Esophagus mucosa (tissue), 1 donor: ENCODE data around the gene UFSP1. TPM values are rescaled to one million over a fixed set of nuclear protein-coding genes. Genes with fewer than 3 reads are reported as not detected.
"Not testable (repeated sequence)": the region's sequence is repeated elsewhere in the genome, so short reads cannot be mapped to it uniquely, and the experiment has no call there.

ENCODE experiments used
- ATAC-seq: fragments of 200-7000 bp; cut with Tn5 transposase; one replicate; pipeline ENCODE4 v1.9.1; 2020
- total RNA-seq: library from RNA; stranded (reverse); gene quantifications from one replicate; pipeline ENCODE4 v1.2.4, GENCODE V29; 2023
- donor health status: DM: yes; HTN: yes; CAD: no.

Gene UFSP1
- 2.1 TPM for total RNA-seq

GRCh38 chr7:100888988-100889750 lies at the start of gene UFSP1:
Gene UFSP1, minus strand, starts transcription at chr7:100889715. Its CDS starts 444 bp downstream, at chr7:100889271.
- peak; percentile 46 for ATAC-seq

- not testable (repeated sequence) for ATAC-seq
These were observed 46.7 kb upstream of the UFSP1 start for GRCh38 chr7:100936167-100936566.

- not testable (repeated sequence) for ATAC-seq
These were observed 45.9 kb upstream of the UFSP1 start for GRCh38 chr7:100935381-100935780.

- ATAC-seq: no peak
These were observed 44.2 kb upstream of the UFSP1 start for GRCh38 chr7:100933734-100934133.

- ATAC-seq: no peak
These were observed 40.3 kb upstream of the UFSP1 start for GRCh38 chr7:100929808-100930174.

- not testable (repeated sequence) for ATAC-seq
These were observed 34.1 kb upstream of the UFSP1 start for GRCh38 chr7:100923616-100924015.

GRCh38 chr7:100921039-100921438 lies 31.5 kb upstream of the UFSP1 start:
- ATAC-seq: no peak

- ATAC-seq: not testable (repeated sequence)
These were observed 30.4 kb upstream of the UFSP1 start for GRCh38 chr7:100919779-100920437.

- not testable (repeated sequence) for ATAC-seq
These were observed 29.8 kb upstream of the UFSP1 start for GRCh38 chr7:100919335-100919734.

- no peak for ATAC-seq
These were observed 25.4 kb upstream of the UFSP1 start for GRCh38 chr7:100914879-100915447.

- no peak for ATAC-seq
These were observed 24.8 kb upstream of the UFSP1 start for GRCh38 chr7:100914208-100914878.

GRCh38 chr7:100911484-100911883 lies 22.0 kb upstream of the UFSP1 start:
- ATAC-seq: no peak

GRCh38 chr7:100910443-100910842 lies 20.9 kb upstream of the UFSP1 start:
- ATAC-seq: not testable (repeated sequence)

GRCh38 chr7:100908512-100908911 lies 19.0 kb upstream of the UFSP1 start:
- ATAC-seq: no peak

- ATAC-seq: no peak
These were observed 13.1 kb upstream of the UFSP1 start for GRCh38 chr7:100902638-100903037.

GRCh38 chr7:100901921-100902332 lies 12.4 kb upstream of the UFSP1 start:
- ATAC-seq: no peak

GRCh38 chr7:100900978-100901377 lies 11.5 kb upstream of the UFSP1 start:
- ATAC-seq: no peak

- ATAC-seq: no peak
These were observed 9.9 kb upstream of the UFSP1 start for GRCh38 chr7:100899432-100899831.

- no peak for ATAC-seq
These were observed 8.4 kb upstream of the UFSP1 start for GRCh38 chr7:100897772-100898454.

GRCh38 chr7:100896732-100897608 lies 7.5 kb upstream of the UFSP1 start:
- ATAC-seq: peak; percentile 10

GRCh38 chr7:100895956-100896731 lies 6.6 kb upstream of the UFSP1 start:
- no peak for ATAC-seq
